HG03060 (cell line): ENCODE measurements around the gene SYNDIG1.

Source experiments
- ATAC-seq: cut with Tn5 transposase; IDR thresholded peaks from one replicate; pipeline ENCODE4 v1.9.1; 2021; ENCODE audit warnings: low read depth, moderate number of reproducible peaks; ENCODE audit not compliant: unreplicated experiment

Gene SYNDIG1

GRCh38 chr20:24469894-24470745 lies 691 bp downstream of the SYNDIG1 start:
- ATAC-seq: no peak

GRCh38 chr20:24470746-24471582 lies 1.5 kb downstream of the SYNDIG1 start:
- no peak for ATAC-seq

- no peak for ATAC-seq
Observed at GRCh38 chr20:24472426-24472825, 3.0 kb downstream of the SYNDIG1 start.

- ATAC-seq: no peak
Observed at GRCh38 chr20:24473435-24474223, 4.2 kb downstream of the SYNDIG1 start.

DNA sequence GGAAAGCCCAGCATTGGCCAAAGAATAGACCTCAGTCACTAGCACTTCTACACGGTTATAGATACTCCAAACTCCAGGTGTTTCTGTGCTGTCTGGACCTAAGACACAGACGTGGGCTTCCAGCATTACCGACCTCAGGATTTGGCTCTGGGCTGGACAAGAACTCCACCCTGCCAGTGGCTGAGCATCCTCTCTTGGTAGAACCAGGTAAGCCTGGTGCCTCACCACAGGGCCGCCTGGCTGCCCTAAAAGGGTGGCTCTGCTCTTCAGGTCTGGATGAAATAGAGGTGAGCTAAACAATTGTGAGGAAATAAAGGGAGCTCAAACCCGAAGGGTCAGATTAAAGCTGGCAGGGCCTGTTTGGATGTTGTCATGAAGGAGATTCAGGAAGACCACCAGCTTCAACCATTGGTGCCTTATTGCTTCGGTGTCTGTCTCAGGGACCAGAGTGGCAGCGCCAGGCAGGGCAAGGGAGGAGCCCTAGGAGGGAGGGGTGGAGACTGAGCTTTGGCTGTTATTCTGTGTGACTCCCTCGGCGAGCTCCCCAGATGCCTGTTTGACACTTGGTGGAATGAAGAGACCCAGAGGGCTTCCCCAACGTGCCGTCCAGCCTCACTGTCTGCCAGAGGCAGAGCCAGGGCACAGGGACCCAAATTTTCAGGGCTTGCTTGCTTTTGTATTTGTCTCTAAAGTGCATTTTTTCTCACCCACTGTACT lies 8.6 kb downstream of the SYNDIG1 start:
- ATAC-seq: no peak

DNA sequence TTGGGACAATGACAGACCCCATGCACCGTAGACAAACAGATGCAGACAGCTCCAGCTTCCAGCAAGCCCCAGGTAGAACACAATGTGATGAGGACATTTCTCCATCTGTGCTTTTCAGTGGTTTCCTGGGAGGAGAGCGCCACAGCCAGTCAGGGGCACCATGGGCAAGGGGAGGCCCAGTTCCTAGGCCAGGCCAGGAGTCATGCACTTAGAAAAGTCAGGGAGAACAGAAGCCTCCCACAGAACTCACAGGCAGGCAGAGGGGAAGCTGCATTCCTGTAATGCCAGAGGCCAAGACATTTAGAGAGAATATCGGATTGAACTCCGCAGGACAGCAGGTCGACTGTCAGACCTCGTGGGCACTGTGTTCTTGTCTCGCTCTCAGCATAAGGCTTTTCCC lies 9.2 kb downstream of the SYNDIG1 start:
- no peak for ATAC-seq

GRCh38 chr20:24479106-24479505 lies 9.7 kb downstream of the SYNDIG1 start:
- no peak for ATAC-seq

- no peak for ATAC-seq
Observed at GRCh38 chr20:24479595-24479994, 10.2 kb downstream of the SYNDIG1 start.

- ATAC-seq: no peak
Observed at GRCh38 chr20:24480509-24480908, 11.1 kb downstream of the SYNDIG1 start.

DNA sequence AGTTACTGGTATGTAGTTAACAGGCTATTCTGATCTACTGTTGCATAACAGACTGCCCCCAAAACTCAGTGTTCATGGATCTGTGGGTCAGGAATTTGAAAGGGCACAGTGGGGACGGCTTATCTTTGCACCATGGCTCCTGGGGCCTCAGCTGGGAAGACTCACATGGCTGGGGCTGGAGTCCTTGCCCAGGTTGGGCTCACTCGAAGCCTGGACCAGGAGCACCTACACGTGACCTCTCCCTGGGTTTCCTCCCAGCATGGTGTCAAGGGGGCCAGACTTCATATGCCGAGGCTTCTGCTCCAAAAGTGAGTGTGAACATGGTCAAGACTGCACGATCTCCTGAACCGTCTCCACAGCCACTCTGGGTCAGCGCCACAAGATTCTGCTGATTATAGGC lies 11.7 kb downstream of the SYNDIG1 start:
- ATAC-seq: no peak

DNA sequence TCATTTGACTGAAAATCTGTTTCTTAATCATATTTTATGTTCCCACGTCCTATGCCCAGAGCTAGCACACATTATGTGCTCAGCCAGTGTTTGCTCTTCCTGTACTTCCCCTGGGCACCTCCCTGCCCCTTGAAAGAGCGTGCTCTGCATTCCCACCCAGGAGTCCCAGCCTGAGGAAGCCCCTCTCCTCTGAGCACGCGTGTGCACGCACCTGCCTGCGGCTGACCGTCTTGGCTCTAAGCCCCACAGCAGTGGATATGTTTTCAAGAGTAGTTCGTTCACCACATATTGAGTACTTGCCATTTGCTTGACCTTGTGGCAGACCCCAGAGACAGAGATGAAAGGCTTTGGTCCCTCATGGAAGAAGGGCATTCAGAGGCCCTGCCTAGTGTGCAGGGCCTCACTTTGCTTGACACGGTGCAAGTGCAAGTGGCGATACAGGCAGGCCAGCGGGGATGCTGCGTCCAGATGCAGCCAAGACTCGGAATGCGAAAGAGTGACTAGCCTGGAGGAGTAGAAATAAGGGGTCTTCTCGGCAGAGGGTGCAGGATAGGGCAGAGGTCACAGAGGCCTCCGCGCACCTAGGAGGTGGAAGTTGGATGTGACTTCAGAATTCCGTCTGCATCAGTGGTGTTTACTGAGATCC lies 14.1 kb downstream of the SYNDIG1 start:
- no peak for ATAC-seq

- ATAC-seq: no peak
Observed at GRCh38 chr20:24484081-24484450, 14.6 kb downstream of the SYNDIG1 start.

- ATAC-seq: no peak
Observed at GRCh38 chr20:24485981-24486380, 16.6 kb downstream of the SYNDIG1 start.

DNA sequence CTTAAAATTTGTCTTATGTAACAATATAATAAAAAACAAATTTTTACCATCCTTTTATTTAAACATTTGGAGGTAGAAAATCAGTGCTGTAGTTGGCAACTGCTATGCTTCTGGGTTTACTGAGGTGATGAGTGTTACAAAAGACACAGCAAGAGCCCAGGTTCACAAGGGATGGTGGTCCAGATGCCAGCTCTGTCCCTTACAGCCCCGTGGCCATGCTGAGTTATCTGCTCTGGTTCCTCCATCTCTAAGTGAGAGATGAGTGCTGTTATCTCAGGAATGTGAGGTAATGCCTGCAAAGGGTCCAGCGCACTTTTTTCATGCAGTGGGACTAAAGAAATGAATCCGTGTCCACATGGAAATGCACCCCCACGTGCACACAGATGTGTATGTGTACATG lies 17.8 kb downstream of the SYNDIG1 start:
- ATAC-seq: no peak

GRCh38 chr20:24487648-24488047 lies 18.2 kb downstream of the SYNDIG1 start:
- no peak for ATAC-seq

DNA sequence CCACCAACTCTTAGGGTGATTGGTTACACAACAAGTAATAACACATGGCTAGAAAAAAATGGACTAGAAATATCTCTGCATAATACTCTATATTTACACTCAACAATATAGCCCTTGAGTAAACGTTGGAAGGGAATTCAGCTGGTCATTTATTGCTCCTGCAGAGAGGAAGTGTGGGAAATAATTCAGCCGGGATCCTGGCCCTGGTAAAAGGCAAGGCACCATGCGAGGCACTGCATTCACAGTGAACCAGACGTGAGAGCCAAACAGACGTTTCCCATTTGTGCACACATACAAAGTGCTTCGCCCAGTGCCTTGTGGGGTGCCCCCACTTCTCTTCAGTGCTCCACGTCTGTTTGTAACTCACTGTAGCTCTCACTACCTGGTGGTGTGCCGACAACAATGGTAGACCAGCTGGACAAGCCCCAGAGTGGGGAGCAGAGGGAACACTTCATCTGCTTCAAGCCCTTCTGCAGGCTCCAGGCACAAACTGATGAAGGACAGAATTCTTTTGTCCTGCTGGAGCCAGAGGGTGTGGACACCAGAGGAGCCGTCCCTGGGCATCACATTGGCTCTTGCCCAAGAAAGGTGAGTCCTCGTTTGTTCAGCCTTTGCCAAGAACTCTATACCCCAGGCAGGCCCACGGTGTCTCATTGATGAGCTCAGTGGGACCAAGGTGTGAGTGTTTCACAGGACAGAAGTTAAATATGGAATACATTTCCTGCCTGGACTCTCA lies 18.8 kb downstream of the SYNDIG1 start:
- no peak for ATAC-seq

- no peak for ATAC-seq
Observed at GRCh38 chr20:24488800-24489175, 19.4 kb downstream of the SYNDIG1 start.

DNA sequence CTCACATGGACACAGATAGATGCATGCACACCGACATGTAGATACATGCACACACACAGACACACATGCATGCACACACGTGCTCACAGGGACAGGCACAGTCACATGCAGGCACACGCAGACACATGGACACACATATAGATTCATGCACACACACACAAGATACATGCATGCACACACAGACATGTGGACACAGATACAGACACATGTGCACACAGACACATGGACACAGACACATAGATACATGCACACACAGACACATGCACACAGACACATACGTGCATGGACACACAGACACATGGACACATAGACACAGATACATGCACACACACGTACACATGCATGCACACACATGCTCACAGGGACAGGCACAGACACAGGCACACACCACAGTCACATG lies 19.8 kb downstream of the SYNDIG1 start:
- ATAC-seq: no peak

DNA sequence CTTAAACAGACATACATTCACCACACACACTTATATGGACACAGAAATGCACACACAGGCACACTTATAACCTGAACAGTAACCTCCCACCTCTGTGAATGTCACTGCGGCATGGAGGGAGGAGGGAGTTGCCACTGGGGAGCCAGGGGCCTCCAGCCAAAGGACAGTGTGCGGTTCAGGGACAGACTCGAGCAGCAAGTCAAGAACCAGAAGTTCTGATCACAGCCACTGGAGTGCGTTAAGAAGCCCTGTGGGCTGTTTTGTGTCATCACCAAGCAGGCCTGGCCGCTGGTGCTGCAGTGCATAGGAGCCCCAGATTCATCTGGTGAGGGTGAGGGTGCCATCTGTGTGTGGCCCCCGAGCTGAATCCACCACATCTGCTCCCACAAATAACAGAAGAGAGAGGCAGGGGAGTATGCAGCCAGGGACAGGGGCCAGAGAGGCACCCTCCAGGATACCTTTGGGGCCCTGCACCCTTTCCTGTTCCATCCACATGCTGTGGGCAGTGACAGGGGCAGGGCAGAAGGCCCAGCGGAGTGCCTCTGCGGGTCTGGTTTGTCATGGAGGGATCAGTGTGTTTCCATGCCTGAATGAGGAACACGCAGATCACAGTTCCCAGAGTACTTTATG lies 20.3 kb downstream of the SYNDIG1 start:
- ATAC-seq: no peak
